GM12865 (cell line): ENCODE data around the gene CFAP70.

ENCODE experiments used
- DNase-seq: peaks from one replicate; pipeline ENCODE4 v3.0.0; 2010; ENCODE audit warnings: low read depth
- H3K4me3 ChIP-seq: 2 replicates; pipeline ENCODE4 v1.5.1; 2011; ENCODE audit warnings: mild to moderate bottlenecking, low read depth, low read length, control low read depth
- TF ChIP-seq, protein P1 (sequence below): IDR thresholded peaks from 2 replicates; pipeline ENCODE4 v1.5.1; 2011; ENCODE audit warnings: low read length, control low read depth, low read depth, inconsistent platforms; ENCODE audit not compliant: insufficient read depth; ENCODE audit errors: missing control alignments

Gene CFAP70

GRCh38 chr10:73229567-73229966 lies 129.1 kb downstream of the CFAP70 start:
- TF ChIP-seq, protein P1, sequence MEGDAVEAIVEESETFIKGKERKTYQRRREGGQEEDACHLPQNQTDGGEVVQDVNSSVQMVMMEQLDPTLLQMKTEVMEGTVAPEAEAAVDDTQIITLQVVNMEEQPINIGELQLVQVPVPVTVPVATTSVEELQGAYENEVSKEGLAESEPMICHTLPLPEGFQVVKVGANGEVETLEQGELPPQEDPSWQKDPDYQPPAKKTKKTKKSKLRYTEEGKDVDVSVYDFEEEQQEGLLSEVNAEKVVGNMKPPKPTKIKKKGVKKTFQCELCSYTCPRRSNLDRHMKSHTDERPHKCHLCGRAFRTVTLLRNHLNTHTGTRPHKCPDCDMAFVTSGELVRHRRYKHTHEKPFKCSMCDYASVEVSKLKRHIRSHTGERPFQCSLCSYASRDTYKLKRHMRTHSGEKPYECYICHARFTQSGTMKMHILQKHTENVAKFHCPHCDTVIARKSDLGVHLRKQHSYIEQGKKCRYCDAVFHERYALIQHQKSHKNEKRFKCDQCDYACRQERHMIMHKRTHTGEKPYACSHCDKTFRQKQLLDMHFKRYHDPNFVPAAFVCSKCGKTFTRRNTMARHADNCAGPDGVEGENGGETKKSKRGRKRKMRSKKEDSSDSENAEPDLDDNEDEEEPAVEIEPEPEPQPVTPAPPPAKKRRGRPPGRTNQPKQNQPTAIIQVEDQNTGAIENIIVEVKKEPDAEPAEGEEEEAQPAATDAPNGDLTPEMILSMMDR, result no peak

DNA sequence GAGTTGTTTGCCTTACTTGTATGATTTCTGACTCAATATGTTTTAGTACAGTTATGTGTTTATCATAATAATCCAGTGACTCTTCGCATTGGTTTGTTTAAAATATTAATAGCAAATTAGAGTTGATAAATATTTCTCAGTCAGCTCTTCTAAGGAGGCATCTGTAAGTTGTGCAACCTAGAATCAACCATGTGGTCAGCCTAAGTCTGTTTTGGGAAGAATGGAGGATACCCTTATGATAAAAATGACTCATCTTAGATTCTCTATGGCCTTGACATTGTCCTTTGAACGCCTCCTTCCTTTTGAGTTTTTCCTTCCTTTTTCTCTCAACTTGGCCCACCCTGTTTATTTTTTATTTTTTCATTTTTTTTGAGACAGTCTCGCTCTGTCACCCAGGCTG lies 130.4 kb downstream of the CFAP70 start:
- TF ChIP-seq, protein P1, result no peak
- no peak overlapping the region for H3K4me3 ChIP-seq
- no peak for DNase-seq

More at GRCh38 chr10:73229567-73229966, 129.1 kb downstream of the CFAP70 start:
- DNase-seq, result no peak
- H3K4me3 ChIP-seq, result no peak overlapping the region

DNA sequence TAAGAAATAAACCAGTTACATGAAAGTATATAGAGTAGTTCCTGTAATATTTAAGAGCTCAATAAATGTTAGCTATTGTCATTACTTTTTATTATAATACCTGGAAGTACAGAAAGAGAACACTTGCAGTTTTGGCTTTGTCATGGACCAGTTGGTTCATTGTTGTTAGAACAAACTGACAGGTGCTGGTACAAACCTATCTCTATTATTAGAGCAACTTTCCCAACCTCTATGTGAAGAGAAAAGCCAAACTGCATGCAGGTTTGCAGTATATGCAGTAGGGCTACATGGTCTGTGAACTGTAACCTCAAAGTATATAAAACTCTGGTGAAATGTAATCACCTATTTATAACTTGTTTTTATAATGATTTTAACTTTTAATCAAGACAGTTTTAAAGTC lies 132.0 kb downstream of the CFAP70 start:
- TF ChIP-seq, protein P1, result no peak
- DNase-seq, result no peak
- no peak overlapping the region for H3K4me3 ChIP-seq

DNA sequence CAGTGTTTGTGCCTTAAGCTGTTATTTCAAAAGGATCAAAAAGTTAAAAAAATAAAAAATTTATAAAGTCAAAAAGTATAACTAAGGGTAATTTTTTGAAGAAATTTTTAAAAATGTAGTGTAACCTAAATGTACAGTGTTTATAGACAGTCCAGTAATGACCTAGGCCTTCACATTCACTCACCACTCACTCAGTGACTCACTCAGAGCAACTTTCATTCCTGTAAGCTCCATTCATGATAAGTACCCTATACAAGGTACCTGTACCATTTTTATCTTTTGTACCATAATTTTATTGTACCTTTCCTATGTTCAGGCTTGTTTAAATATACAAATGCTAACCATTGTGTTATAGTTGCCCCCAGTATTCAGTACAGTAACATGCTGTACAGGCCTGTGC lies 133.1 kb downstream of the CFAP70 start:
- no peak overlapping the region for H3K4me3 ChIP-seq
- DNase-seq, result no peak
- TF ChIP-seq, protein P1, result no peak

- TF ChIP-seq, protein P1, result no peak
- no peak overlapping the region for H3K4me3 ChIP-seq
- no peak for DNase-seq
These were observed 137.7 kb downstream of the CFAP70 start for GRCh38 chr10:73220989-73221388.

GRCh38 chr10:73219384-73219783 lies 139.3 kb downstream of the CFAP70 start:
- TF ChIP-seq, protein P1, result no peak
- DNase-seq, result no peak
- no peak overlapping the region for H3K4me3 ChIP-seq

DNA sequence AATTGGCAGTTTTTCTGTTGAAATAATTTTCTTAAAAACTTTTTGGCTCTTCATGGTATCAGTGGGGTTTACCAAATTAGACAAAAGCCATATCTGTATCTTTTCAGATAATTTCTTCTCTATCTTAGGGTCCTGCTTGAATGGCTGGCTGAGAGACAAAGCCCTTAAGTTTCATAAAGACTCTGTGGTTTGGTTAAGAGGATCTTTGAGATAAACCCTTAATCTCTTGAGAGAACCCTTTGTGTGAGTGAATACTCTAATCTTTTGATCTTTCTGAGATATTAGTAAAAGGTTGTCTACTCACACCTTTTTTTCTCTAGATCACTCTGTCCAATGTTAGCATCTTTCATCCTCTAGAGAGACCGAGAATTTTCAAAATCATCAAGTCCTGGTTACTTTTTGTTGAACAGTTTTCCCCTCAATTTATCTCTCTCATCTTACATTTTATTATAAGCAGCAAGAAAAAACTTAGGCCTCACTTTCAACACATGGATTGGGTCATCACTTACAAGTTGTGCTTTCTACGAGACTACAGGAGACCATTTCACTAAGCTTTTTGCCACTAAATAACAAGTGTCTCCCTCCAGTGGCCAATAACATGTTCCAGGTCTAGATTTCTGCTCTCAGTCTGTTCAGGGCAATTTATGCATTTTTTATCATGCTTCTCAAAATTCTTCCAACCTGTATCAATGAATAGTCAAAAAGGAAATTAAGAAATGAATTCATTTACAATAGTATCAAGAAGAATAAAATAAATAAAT lies 140.1 kb downstream of the CFAP70 start:
- peak; percentile 39 for DNase-seq
- TF ChIP-seq, protein P1, result peak; percentile 37
- H3K4me3 ChIP-seq, result no peak overlapping the region
